T follicular helper cell (primary cell): Measurements from ENCODE around the gene KLF16.
"Not testable (repeated sequence)": the region's sequence is repeated elsewhere in the genome, so short reads cannot be mapped to it uniquely, and the experiment has no call there.

Experiments
- DNase-seq: peaks from one replicate; pipeline ENCODE4 v3.0.0-alpha.2; 2020; ENCODE audit warnings: low read depth
- total RNA-seq, 2 experiments: gene quantifications; one replicate each; lab custom pipeline; 2026; lab: John Stamatoyannopoulos, UW

Gene KLF16
- 21.2 to 21.5 reads per million in 2 experiments for total RNA-seq

DNA sequence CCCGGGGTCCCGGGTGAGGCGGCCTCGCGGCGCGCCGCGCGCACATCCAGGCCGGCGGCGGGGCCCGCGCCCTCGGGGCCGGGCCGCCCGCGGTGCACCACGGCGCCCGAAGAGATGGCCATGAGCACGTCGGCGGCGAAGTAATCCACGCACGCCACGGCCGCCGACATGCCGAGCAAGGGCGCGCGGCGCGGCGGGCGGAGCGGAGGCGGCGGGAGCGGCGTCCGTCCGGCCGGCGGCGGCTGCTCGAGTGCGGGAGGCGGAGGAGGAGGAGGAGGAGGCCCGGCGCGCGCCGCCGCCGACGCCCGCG, at the start of gene KLF16:
KLF16 (minus strand) TSS at position 252 of the 310 bp plus-strand sequence; CDS start at position 170, 82 bp downstream.
- no peak for DNase-seq

DNA sequence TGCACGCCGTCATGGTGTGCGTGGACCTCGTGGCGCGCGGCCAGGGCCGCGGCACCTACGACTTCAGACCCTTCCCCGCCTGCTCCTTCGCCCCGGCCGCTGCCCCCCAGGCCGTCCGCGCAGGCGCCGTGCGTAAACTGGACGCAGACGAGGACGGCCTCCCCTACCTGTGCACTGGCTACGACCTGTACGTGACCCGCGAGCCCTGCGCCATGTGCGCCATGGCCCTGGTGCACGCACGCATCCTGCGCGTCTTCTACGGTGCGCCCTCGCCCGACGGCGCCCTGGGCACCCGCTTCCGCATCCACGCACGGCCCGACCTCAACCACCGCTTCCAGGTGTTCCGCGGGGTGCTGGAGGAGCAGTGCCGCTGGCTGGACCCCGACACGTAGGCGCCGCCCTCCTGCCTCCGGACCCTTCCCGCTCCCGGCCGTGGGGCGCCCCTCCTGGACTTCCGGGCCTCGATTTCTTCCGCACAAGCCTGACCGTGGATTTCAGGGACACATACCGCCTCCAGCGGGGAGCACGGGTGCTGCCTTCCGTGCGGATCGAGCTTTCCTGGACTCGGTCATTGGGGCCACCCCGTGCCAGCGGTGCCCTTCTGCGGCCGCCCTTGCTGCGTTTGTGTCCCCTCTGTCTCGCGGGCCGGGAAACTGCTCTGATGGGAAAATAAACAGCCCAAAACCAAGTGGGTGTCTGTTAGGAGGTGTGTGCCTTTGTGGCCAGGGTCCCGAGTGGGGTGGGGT, 49.6 kb upstream of the KLF16 start:
- no peak for DNase-seq

DNA sequence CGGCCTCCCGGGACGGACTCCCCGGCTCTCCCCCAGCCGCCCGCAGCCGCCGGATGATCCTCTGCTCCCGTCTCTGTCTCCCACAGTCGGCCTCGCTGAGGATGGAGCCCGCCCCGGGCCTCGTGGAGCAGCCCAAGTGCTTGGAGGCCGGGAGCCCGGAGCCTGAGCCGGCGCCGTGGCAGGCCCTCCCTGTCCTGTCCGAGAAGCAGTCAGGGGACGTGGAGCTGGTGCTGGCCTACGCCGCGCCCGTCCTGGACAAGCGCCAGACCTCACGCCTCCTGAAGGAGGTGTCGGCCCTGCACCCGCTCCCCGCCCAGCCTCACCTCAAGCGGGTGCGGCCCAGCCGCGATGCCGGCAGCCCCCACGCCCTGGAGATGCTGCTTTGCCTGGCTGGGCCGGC, 48.6 kb upstream of the KLF16 start:
- no peak for DNase-seq

- DNase-seq, result no peak
Measured at GRCh38 chr19:1911098-1911497, 47.7 kb upstream of the KLF16 start.

GRCh38 chr19:1910177-1910576, 46.8 kb upstream of the KLF16 start:
- DNase-seq, result no peak

- no peak for DNase-seq
Measured at GRCh38 chr19:1909761-1910080, 46.3 kb upstream of the KLF16 start.

GRCh38 chr19:1908364-1908678, 44.9 kb upstream of the KLF16 start:
- DNase-seq, result no peak

- DNase-seq, result no peak
Measured at GRCh38 chr19:1907563-1908363, 44.4 kb upstream of the KLF16 start.

DNA sequence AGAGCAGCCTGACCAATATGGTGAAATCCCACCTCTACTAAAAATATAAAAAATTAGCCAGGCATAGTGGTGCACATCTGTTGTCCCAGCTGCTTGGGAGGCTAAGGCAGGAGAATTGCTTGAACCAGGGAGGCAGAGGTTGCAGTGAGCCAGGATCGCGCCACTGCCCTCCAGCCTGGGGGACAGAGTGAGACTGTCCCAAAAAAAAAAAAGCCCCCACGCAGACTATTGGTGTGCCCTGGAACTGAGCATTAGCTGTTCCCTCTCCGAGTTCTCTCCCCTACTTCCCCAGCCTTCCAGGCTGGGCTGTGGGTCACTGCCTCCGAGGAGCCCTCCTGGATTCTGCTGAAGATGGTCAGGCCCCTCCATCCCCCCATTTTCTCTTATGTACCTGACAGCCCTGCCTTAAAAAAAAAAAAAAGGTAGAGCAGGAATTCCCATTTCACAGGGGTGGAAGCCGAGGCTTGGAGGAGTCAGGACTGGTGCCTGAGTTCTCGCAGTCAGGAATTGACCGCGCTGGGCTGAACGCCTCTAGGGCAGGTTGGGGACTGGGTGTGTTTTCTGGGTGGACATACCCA, 43.7 kb upstream of the KLF16 start:
- no peak for DNase-seq

- no peak for DNase-seq
Measured at GRCh38 chr19:1905863-1906375, 42.5 kb upstream of the KLF16 start.

DNA sequence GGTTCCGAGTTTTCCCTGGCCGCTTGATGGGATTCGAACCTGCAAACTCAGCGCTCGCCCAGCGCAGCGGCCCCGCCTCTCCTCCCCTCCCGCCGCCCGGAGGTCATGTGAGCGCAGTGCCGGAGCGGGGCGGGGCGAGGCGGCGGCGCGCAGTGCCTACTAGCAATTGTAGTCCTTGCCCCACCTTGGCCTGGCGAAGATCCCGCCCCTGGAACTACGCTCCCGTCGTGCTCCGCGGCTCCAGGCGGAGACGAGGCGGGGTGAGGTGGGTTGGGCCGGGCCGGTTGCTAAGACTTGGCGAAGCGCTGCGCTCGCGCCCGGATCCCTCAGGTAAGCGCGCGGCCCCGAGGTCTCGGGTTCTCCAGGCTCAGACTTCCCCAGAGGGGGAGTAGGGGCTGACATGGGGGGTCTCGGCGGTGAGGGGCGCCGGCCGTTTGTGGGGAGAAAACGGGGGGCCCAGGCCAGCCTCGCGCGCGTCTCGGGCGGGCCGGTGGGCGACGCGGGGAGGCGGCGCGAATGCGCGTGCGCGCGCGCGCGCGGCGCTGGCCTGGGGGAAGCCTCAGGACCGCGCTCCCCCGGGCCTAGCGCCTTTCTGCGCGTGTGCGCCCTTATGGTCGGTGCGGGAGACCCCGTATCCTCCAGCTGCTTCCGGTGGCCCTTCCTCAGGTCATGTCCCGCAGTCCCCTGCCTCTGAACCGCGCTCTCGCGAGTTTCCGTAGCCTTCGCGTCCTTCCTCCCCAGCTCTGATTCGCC, 41.9 kb upstream of the KLF16 start, which contains the start of the genes ADAT3 and SCAMP4:
ADAT3 (plus strand) TSS at position 290 of the 753 bp plus-strand sequence. CDS start 6,649 bp downstream, outside the sequence.
SCAMP4 (plus strand) TSS at position 290 of the 753 bp plus-strand sequence. CDS start 9,621 bp downstream, outside the sequence.
- DNase-seq, result peak; percentile 96

DNA sequence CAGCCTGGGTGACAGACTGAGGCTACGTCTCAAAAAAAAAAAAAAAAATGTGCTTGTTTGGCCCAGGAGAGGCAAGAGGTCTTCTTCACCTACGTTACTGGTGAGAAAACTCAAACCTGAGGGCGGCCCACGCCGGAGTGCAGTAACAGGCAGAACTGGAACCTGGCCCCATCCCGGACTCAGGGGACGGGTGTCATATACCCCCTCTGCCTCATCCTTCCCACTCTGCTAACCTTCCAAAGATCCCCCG, 41.4 kb upstream of the KLF16 start:
- no peak for DNase-seq

GRCh38 chr19:1902923-1903322, 39.5 kb upstream of the KLF16 start:
- no peak for DNase-seq

DNA sequence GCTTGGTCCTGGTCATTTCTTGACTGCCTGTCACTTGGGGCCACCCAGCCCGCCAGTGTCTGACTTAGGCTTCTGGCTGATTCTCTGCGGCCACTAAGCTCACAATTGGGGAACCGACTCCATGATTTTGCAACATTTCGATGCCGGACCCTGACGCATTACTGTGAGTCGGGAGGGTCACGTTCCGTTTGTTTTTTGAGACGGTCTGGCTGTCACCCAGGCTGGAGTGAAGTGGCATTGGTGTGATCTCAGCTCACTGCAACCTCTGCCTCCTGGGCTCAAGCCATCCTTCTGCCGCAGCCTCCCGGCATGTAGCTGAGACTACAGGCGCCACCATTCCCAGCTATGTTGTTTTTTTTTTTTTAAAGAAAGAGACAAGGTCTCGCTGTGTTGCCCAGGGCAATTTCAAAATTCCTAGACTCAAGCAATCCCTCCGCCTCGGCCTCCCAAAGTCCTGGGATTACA, 38.6 kb upstream of the KLF16 start:
- DNase-seq, result no peak

DNA sequence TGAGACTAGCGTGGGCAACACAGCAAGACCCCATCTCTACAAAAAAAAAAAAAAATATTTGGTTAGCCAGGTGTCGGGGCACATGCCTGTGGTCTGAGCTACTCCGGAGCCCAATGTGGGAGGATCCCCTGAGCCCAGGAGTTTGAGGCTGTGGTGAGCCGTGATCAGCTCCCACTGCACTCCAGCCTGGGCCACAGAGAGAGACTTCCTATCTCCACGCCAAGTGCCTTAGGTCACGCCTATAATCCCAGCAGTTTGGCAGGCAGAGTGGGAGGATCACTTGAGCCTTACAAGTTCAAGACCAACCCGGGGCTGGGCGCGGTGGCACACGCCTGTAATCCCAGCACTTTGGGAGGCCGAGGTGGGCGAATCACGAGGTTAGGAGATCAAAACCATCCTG, 33.1 kb upstream of the KLF16 start:
- no peak for DNase-seq

GRCh38 chr19:1893791-1894190, 30.4 kb upstream of the KLF16 start:
- DNase-seq, result no peak

DNA sequence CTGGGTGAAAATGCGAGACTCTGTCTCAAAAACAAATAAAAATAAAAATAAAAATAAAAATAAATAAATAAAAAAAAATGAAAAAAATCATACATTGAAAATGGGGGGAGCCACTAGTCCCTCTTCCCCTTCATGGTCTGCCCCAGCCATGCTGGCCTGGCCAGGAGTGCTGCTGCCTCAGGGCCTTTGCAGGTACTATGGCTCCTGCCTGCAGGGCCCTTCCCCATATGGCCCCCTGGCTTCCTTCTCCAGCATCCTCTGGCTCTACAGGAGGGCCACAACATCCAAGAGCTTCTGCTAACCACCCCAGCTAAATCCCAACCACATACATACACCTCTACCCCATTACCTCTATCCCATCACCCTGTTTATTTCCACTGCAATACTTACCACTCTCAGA, 26.5 kb upstream of the KLF16 start:
- no peak for DNase-seq

GRCh38 chr19:1888385-1888784, 25.0 kb upstream of the KLF16 start:
- no peak for DNase-seq

- DNase-seq, result not testable (repeated sequence)
Measured at GRCh38 chr19:1886360-1886759, 23.0 kb upstream of the KLF16 start.

DNA sequence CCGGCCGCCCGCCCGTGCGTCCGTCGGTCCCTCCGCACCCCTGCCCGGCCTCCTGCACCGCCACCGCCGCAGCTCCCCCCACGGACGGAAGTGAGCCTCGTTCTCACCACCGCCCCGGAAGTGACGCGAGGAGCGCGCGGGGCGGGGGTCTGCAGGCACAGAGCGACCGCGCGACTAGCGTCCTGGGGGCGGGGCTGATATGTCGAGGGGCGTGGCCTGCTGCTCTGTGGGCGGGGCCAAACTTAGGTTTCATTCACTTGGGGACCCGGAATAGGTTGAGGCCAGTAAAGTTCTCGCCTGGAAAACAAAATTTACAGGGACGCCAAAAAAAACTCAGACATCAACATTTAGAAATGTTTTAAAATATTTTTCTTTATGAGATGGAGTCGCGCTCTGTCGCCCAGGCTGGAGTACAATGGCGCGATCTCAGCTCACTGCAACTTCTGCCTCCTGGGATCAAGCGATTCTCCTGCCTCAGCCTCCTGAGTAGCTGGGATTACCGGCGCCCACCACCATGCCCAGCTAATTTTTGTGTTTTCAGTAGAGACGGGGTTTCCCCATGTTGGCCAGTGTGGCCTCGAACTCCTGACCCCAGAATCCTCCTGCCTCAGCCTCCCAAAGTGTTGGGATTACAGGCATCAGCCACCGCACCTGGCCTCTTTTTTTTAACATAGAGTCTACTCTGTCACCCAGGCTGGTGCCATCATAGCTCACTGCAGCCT, 22.2 kb upstream of the KLF16 start, which contains the start of gene ABHD17A:
ABHD17A (minus strand) TSS at position 99 of the 722 bp plus-strand sequence. CDS start 3,930 bp downstream, outside the sequence.
- DNase-seq, result peak; percentile 92

- no peak for DNase-seq
Measured at GRCh38 chr19:1884719-1885334, 21.4 kb upstream of the KLF16 start.
